Keratinocyte (primary cell): ENCODE data around the gene PNLIP. TPM values are rescaled to one million over a fixed set of nuclear protein-coding genes. Genes with fewer than 3 reads are reported as not detected.

Experiments used
- DNase-seq: peaks from one replicate; pipeline ENCODE4 v3.0.0-alpha.2; 2011; ENCODE audit warnings: low read depth, missing footprints, low spot score
- FAIRE-seq: peaks from 2 replicates; lab custom pipeline; 2011; peaks lifted over from hg19 to GRCh38; lab: Jason Lieb, UNC
- H2AFZ ChIP-seq: 2 replicates; pipeline ENCODE4 v1.6.0; 2012; ENCODE audit warnings: low read length, control low read depth, inconsistent platforms; ENCODE audit not compliant: control insufficient read depth
- H3K27ac ChIP-seq: 2 replicates; pipeline ENCODE4 v1.5.1; 2011; ENCODE audit warnings: low read length; ENCODE audit not compliant: control insufficient read depth, insufficient read depth
- H3K27me3 ChIP-seq: 3 replicates; pipeline ENCODE4 v1.6.0; 2011; ENCODE audit warnings: low read length; ENCODE audit not compliant: control insufficient read depth, insufficient read depth; ENCODE audit errors: extremely low read depth
- H3K36me3 ChIP-seq, 2 experiments: 2 replicates in 1 of 2; 3 replicates in 1 of 2; pipeline ENCODE4 v1.5.1; 2011; ENCODE audit warnings: low read length in 2 of 2, mild to moderate bottlenecking in 1 of 2; ENCODE audit not compliant: control insufficient read depth in 2 of 2, insufficient read depth in 2 of 2; ENCODE audit errors: extremely low read depth in 1 of 2
- H3K4me1 ChIP-seq: 3 replicates; pipeline ENCODE4 v1.5.1; 2011; ENCODE audit warnings: low read length; ENCODE audit not compliant: control insufficient read depth, insufficient read depth; ENCODE audit errors: extremely low read depth
- H3K4me2 ChIP-seq: 3 replicates; pipeline ENCODE4 v1.6.0; 2011; ENCODE audit warnings: low read depth, low read length; ENCODE audit not compliant: control insufficient read depth, insufficient read depth; ENCODE audit errors: extremely low read depth
- H3K4me3 ChIP-seq, 3 experiments: fragments of 200-600 bp in 1 of 3; sonication (generic) in 1 of 3; 2 replicates in 2 of 3; 3 replicates in 1 of 3; pipeline ENCODE4 v1.5.1; 2011 to 2016; ENCODE audit warnings: low read length in 3 of 3, mild to moderate bottlenecking in 3 of 3, control low read depth in 2 of 3, inconsistent platforms in 1 of 3, low read depth in 1 of 3, mixed read lengths in 1 of 3, mixed run types in 1 of 3, moderate library complexity in 1 of 3; ENCODE audit not compliant: control insufficient read depth in 2 of 3, insufficient read depth in 2 of 3; ENCODE audit errors: extremely low read depth in 1 of 3
- H3K79me2 ChIP-seq: 2 replicates; pipeline ENCODE4 v1.6.0; 2012; ENCODE audit warnings: low read length; ENCODE audit not compliant: control insufficient read depth, insufficient read depth
- H3K9ac ChIP-seq: 3 replicates; pipeline ENCODE4 v1.6.0; 2011; ENCODE audit warnings: low read length; ENCODE audit not compliant: control insufficient read depth, insufficient read depth; ENCODE audit errors: extremely low read depth
- H3K9me1 ChIP-seq: 3 replicates; pipeline ENCODE4 v1.6.0; 2011; ENCODE audit warnings: low read length; ENCODE audit not compliant: control insufficient read depth, insufficient read depth; ENCODE audit errors: extremely low read depth
- H3K9me3 ChIP-seq: 2 replicates; pipeline ENCODE4 v1.5.1; 2012; ENCODE audit warnings: low read depth, low read length; ENCODE audit not compliant: control insufficient read depth
- H4K20me1 ChIP-seq: 3 replicates; pipeline ENCODE4 v1.6.0; 2011; ENCODE audit warnings: low read length; ENCODE audit not compliant: control insufficient read depth, insufficient read depth; ENCODE audit errors: extremely low read depth
- EZH2 ChIP-seq: IDR thresholded peaks from one replicate; pipeline ENCODE4 v1.6.1; 2012; ENCODE audit warnings: inconsistent platforms, mild to moderate bottlenecking, low read length, moderate library complexity
- dilution Hi-C: fragments of 300-500 bp; cut with MboI; formaldehyde crosslinking; loops from one replicate; pipeline ENCODE4 v1.7.0; 2020; ENCODE audit warnings: low sequenced_read_pairs; ENCODE audit not compliant: extremely low pct_ligation_motif_present
- polyA plus RNA-seq, 5 experiments: library from polyadenylated mRNA; depleted of rRNA in 3 of 5; stranded (reverse) in 3 of 5; stranded (forward) in 1 of 5; unstranded in 1 of 5; fragments of >200 nt; gene quantifications; 1 replicate in 1 of 5; 2 replicates in 3 of 5; 3 replicates in 1 of 5; pipeline versions ENCODE4 v1.2.1 to v1.2.3, GENCODE V29; 2011 to 2012; ENCODE audit warnings: missing spikeins in 2 of 5, low read depth in 1 of 5, low replicate concordance in 1 of 5
- TF ChIP-seq, protein P1 (sequence below), 3 experiments: IDR thresholded peaks in 1 of 3; conservative IDR thresholded peaks in 1 of 3; optimal IDR thresholded peaks in 1 of 3; 2 replicates in 2 of 3; 3 replicates in 1 of 3; pipeline versions ENCODE3 to v1.5.1; 2011; ENCODE audit warnings: low read length in 3 of 3, mild to moderate bottlenecking in 3 of 3, moderate library complexity in 2 of 3, control low read depth in 1 of 3, inconsistent platforms in 1 of 3; ENCODE audit not compliant: insufficient read depth in 2 of 3; ENCODE audit errors: extremely low read depth in 1 of 3

PNLIP gene
- polyA plus RNA-seq, 1 donor (not counting 4 experiments of a cell fraction or from before 2014, with no cell fraction given) = not detected

- no peak overlapping the region for H2AFZ ChIP-seq
- dilution Hi-C loops = no loop called here
- no peak for FAIRE-seq
Observed at GRCh38 chr10:116548301-116548700, 2.6 kb downstream of the PNLIP start.

GRCh38 chr10:116553378-116553980 is 7.7 kb downstream of the PNLIP start:
- H3K9ac ChIP-seq = no peak overlapping the region
- no peak overlapping the region for H3K4me2 ChIP-seq
- H3K27ac ChIP-seq = no peak overlapping the region
- H3K9me3 ChIP-seq = no peaks in the 10 kb centered on the region
- dilution Hi-C loops = no loop called here
- no peak overlapping the region for H3K4me3 ChIP-seq
- H3K9me1 ChIP-seq = no peaks in the 10 kb centered on the region
- FAIRE-seq (no peak), DNase-seq (no peak)
- H3K79me2 ChIP-seq = no peaks in the 10 kb centered on the region
- H3K4me1 ChIP-seq = no peaks in the 10 kb centered on the region
- no peak for TF ChIP-seq EZH2
- TF ChIP-seq, protein P1, sequence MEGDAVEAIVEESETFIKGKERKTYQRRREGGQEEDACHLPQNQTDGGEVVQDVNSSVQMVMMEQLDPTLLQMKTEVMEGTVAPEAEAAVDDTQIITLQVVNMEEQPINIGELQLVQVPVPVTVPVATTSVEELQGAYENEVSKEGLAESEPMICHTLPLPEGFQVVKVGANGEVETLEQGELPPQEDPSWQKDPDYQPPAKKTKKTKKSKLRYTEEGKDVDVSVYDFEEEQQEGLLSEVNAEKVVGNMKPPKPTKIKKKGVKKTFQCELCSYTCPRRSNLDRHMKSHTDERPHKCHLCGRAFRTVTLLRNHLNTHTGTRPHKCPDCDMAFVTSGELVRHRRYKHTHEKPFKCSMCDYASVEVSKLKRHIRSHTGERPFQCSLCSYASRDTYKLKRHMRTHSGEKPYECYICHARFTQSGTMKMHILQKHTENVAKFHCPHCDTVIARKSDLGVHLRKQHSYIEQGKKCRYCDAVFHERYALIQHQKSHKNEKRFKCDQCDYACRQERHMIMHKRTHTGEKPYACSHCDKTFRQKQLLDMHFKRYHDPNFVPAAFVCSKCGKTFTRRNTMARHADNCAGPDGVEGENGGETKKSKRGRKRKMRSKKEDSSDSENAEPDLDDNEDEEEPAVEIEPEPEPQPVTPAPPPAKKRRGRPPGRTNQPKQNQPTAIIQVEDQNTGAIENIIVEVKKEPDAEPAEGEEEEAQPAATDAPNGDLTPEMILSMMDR (optimal IDR thresholded peaks at IDR 0.05 in 1 of 3, IDR thresholded peaks at IDR 0.05 in 1 of 3, conservative IDR thresholded peaks at IDR 0.05 in 1 of 3; ENCODE audit: extremely low read depth in 1 of 3, insufficient read depth in 2 of 3, low read length in 3 of 3) = no peak
- no peaks in the 10 kb centered on the region for H3K36me3 ChIP-seq
- no peaks in the 10 kb centered on the region for H3K27me3 ChIP-seq
- no peak overlapping the region for H2AFZ ChIP-seq
- no peaks in the 10 kb centered on the region for H4K20me1 ChIP-seq

More at GRCh38 chr10:116548301-116548700, 2.6 kb downstream of the PNLIP start:
- H3K4me3 ChIP-seq = no peak overlapping the region
- H3K4me2 ChIP-seq = no peak overlapping the region
- H3K4me1 ChIP-seq = no peaks in the 10 kb centered on the region
- no peaks in the 10 kb centered on the region for H4K20me1 ChIP-seq
- H3K27me3 ChIP-seq = no peaks in the 10 kb centered on the region
- no peak overlapping the region for H3K9ac ChIP-seq
- no peaks in the 10 kb centered on the region for H3K9me3 ChIP-seq
- H3K36me3 ChIP-seq = no peaks in the 10 kb centered on the region
- no peak for DNase-seq
- TF ChIP-seq EZH2 = no peak
- TF ChIP-seq, protein P1 (optimal IDR thresholded peaks at IDR 0.05 in 1 of 3, IDR thresholded peaks at IDR 0.05 in 1 of 3, conservative IDR thresholded peaks at IDR 0.05 in 1 of 3; ENCODE audit: extremely low read depth in 1 of 3, insufficient read depth in 2 of 3, low read length in 3 of 3) = no peak
- H3K27ac ChIP-seq = no peak overlapping the region
- H3K79me2 ChIP-seq = no peaks in the 10 kb centered on the region
- H3K9me1 ChIP-seq = no peaks in the 10 kb centered on the region
